OCI-LY7 (cell line): ENCODE results near the gene MDC1. TPM values are rescaled to one million over a fixed set of nuclear protein-coding genes. Genes with fewer than 3 reads are reported as not detected.

ENCODE experiments used
- BruUV-seq: library from RNA; stranded (reverse); fragments of 400-500 nt; replicated peaks from 2 replicates; lab custom pipeline; 2021; lab: Mats Ljungman, UMichigan
- CTCF ChIA-PET: fragments of 300-600 bp; sonication (Branson Sonifier 250); formaldehyde crosslinking; loops from one replicate; lab custom pipeline; 2022; ENCODE audit warnings: antibody characterized with exemption; ENCODE audit not compliant: unreplicated experiment; lab: Charles Lee
- POLR2A ChIA-PET: fragments of 300-600 bp; sonication (Branson Sonifier 250); formaldehyde crosslinking; loops from one replicate; lab custom pipeline; 2022; ENCODE audit warnings: antibody characterized with exemption; lab: Charles Lee
- DNase-seq: peaks from one replicate; pipeline ENCODE4 v3.0.0-alpha.2; 2015; ENCODE audit warnings: low spot score
- H2AFZ ChIP-seq: fragments of 200-600 bp; sonication (generic), shearing (Covaris generic); 2 replicates; pipeline ENCODE4 v1.6.1; 2014; ENCODE audit warnings: mild to moderate bottlenecking, antibody characterized with exemption, low read length, moderate library complexity
- H3K27ac ChIP-seq: fragments of 200-600 bp; sonication (generic); 2 replicates; pipeline ENCODE4 v1.5.1; 2014; ENCODE audit warnings: mixed run types, low read depth, mild to moderate bottlenecking, moderate library complexity, low read length, inconsistent platforms; ENCODE audit not compliant: poor library complexity, severe bottlenecking
- H3K36me3 ChIP-seq: fragments of 200-600 bp; sonication (generic); 2 replicates; pipeline ENCODE4 v1.6.1; 2014; ENCODE audit warnings: mild to moderate bottlenecking, antibody characterized with exemption, low read length, moderate library complexity, mixed read lengths; ENCODE audit not compliant: insufficient read depth
- H3K4me1 ChIP-seq: fragments of 200-600 bp; sonication (generic); 2 replicates; pipeline ENCODE4 v1.5.1; 2014; ENCODE audit warnings: mild to moderate bottlenecking, low read length; ENCODE audit not compliant: insufficient read depth, poor library complexity, severe bottlenecking
- H3K4me2 ChIP-seq: fragments of 200-600 bp; sonication (generic); 2 replicates; pipeline ENCODE4 v1.6.1; 2014; ENCODE audit warnings: mild to moderate bottlenecking, low read length
- H3K4me3 ChIP-seq: fragments of 200-600 bp; sonication (generic); 2 replicates; pipeline ENCODE4 v1.5.1; 2014; ENCODE audit warnings: mild to moderate bottlenecking, low read depth, low read length; ENCODE audit not compliant: poor library complexity, severe bottlenecking
- H3K79me2 ChIP-seq: fragments of 200-600 bp; sonication (generic); 2 replicates; pipeline ENCODE4 v1.6.1; 2016; ENCODE audit warnings: low read depth, mild to moderate bottlenecking, low read length, moderate library complexity, mixed read lengths; ENCODE audit not compliant: insufficient read depth
- H3K9me2 ChIP-seq: fragments of 200-600 bp; sonication (generic); 2 replicates; pipeline ENCODE4 v1.6.1; 2016; ENCODE audit warnings: mild to moderate bottlenecking, low read length, mixed read lengths; ENCODE audit not compliant: insufficient read depth
- H3K9me3 ChIP-seq: fragments of 200-600 bp; sonication (generic); 2 replicates; pipeline ENCODE4 v1.6.1; 2014; ENCODE audit warnings: mild to moderate bottlenecking, mixed run types, low read length, mixed read lengths
- H4K20me1 ChIP-seq: fragments of 200-600 bp; sonication (generic); 2 replicates; pipeline ENCODE4 v1.6.1; 2014; ENCODE audit warnings: mild to moderate bottlenecking, antibody characterized with exemption, low read length, moderate library complexity, mixed read lengths; ENCODE audit not compliant: insufficient read depth
- EZH2phosphoT487 ChIP-seq: fragments of 200-600 bp; sonication (generic); IDR thresholded peaks from 2 replicates; pipeline ENCODE4 v1.6.1; 2018; ENCODE audit warnings: low read depth, borderline replicate concordance, mild to moderate bottlenecking, mixed run types, antibody characterized with exemption, low read length, moderate library complexity, mixed read lengths
- intact Hi-C: fragments of 100-400 bp; cut with micrococcal nuclease; formaldehyde crosslinking; loops from one replicate; pipeline ENCODE4 v1.10.0; 2022; ENCODE audit not compliant: unreplicated experiment
- total RNA-seq, 2 experiments: library from RNA; depleted of rRNA in 1 of 2; stranded (reverse); fragments of >200 nt in 1 of 2; shearing (Covaris generic) in 1 of 2; gene quantifications; 2 replicates each; pipeline ENCODE4 v1.2.3, GENCODE V29; 2014 to 2022
- TF ChIP-seq, protein P1 (sequence below): fragments of 200-600 bp; sonication (generic); conservative IDR thresholded peaks from 2 replicates; pipeline ENCODE4 v1.5.1; 2014; ENCODE audit warnings: mild to moderate bottlenecking, antibody characterized with exemption, low read length, moderate library complexity, mixed read lengths

Gene MDC1
- total RNA-seq, 2 experiments from 2014 or later: 41.6 to 107 TPM

GRCh38 chr6:30735668-30736314 lies 18.7 kb upstream of the MDC1 start:
- H3K79me2 ChIP-seq: no peaks in the 10 kb centered on the region
- H4K20me1 ChIP-seq: no peaks in the 10 kb centered on the region
- no peak overlapping the region for H3K4me2 ChIP-seq
- H3K4me1 ChIP-seq: peaks cover 18% of the 10 kb centered on the region
- no peaks in the 10 kb centered on the region for H3K9me2 ChIP-seq
- H3K27ac ChIP-seq: no peak overlapping the region
- H3K4me3 ChIP-seq: no peak overlapping the region
- ChIA-PET CTCF (no interaction called here), POLR2A (interaction anchor here (0.8 kb wide), 1 partner anchor 421 kb away, joined by 5 read pairs; no protein-coding TSS in a partner anchor)
- no TSS peak for BruUV-seq
- TF ChIP-seq, protein P1, sequence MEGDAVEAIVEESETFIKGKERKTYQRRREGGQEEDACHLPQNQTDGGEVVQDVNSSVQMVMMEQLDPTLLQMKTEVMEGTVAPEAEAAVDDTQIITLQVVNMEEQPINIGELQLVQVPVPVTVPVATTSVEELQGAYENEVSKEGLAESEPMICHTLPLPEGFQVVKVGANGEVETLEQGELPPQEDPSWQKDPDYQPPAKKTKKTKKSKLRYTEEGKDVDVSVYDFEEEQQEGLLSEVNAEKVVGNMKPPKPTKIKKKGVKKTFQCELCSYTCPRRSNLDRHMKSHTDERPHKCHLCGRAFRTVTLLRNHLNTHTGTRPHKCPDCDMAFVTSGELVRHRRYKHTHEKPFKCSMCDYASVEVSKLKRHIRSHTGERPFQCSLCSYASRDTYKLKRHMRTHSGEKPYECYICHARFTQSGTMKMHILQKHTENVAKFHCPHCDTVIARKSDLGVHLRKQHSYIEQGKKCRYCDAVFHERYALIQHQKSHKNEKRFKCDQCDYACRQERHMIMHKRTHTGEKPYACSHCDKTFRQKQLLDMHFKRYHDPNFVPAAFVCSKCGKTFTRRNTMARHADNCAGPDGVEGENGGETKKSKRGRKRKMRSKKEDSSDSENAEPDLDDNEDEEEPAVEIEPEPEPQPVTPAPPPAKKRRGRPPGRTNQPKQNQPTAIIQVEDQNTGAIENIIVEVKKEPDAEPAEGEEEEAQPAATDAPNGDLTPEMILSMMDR: no peak
- TF ChIP-seq EZH2phosphoT487: no peak
- H3K9me3 ChIP-seq: no peaks in the 10 kb centered on the region
- intact Hi-C loops: no loop called here
- no peak overlapping the region for H2AFZ ChIP-seq
- peak; percentile 21 for DNase-seq
- peaks cover 65% of the 10 kb centered on the region for H3K36me3 ChIP-seq

DNA sequence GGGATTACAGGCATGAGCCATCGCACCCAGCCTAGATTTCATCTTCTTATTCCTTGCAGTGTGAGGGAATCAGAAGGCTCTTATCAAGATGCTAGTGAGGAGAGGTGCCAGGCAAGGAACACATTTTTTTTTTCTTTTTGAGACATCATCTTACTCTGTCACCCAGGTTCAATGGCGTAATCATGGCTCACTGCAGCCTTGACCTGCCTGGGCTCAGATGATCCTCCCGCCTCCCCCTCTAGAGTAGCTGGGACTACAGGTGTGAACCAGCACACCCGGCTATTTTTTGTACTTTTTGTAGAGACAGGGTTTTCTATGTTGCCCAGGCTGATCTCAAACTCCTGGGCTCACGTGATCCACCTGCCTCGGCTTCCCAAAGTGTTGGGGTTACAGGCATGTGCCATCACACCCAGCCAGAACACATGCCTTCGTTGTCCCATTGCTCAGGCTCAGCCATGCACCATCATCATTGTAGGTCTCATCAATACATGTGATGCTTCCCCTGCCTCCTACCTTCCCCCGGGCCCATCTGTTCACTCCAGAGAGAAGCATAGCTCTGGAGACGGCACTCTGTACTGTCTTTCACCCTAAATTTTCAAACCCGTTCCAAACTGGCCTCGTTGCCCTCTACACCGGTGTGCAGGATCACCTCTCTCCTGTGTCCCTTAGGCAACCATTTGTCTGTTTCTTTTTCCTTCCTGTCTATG lies 15.3 kb upstream of the MDC1 start:
- no peaks in the 10 kb centered on the region for H3K79me2 ChIP-seq
- H4K20me1 ChIP-seq: no peaks in the 10 kb centered on the region
- H3K9me3 ChIP-seq: no peaks in the 10 kb centered on the region
- TF ChIP-seq, protein P1: no peak
- TF ChIP-seq EZH2phosphoT487: no peak
- H3K4me1 ChIP-seq: peaks cover 36% of the 10 kb centered on the region
- intact Hi-C loops: loop anchor here (5.0 kb wide), 2 partner anchors 190 to 250 kb away; no protein-coding TSS in a partner anchor
- H3K4me2 ChIP-seq: no peak overlapping the region
- H3K27ac ChIP-seq: no peak overlapping the region
- BruUV-seq: no TSS peak
- POLR2A ChIA-PET: interaction anchor here (0.6 to 1.9 kb wide), 3 partner anchors 54 to 183 kb away, joined by 4 to 9 read pairs (median 4); no protein-coding TSS in a partner anchor
- H2AFZ ChIP-seq: no peak overlapping the region
- no peaks in the 10 kb centered on the region for H3K9me2 ChIP-seq
- H3K36me3 ChIP-seq: peaks cover 56% of the 10 kb centered on the region
- H3K4me3 ChIP-seq: no peak overlapping the region
- CTCF ChIA-PET: no interaction called here
- DNase-seq: no peak
